HepG2 (cell line): Measurements from ENCODE around the gene SERTAD2. TPM values are rescaled to one million over a fixed set of nuclear protein-coding genes. Genes with fewer than 3 reads are reported as not detected.

Experiments
- ATAC-seq: fragments of 200-7000 bp; cut with Tn5 transposase; 3 replicates; pipeline ENCODE4 v1.9.1; 2020; ENCODE audit warnings: mild to moderate bottlenecking, moderate library complexity
- BruUV-seq: library from RNA; stranded (reverse); fragments of 400-500 nt; replicated peaks from 2 replicates; lab custom pipeline; 2021; lab: Mats Ljungman, UMichigan
- CTCF ChIA-PET: fragments of 300-600 bp; formaldehyde crosslinking; extraction: SDS; loops from one replicate; lab custom pipeline; 2021; ENCODE audit warnings: low total read pairs, inconsistent platforms, low intra/inter-chr PET ratio; lab: Yijun Ruan, JAX
- POLR2A ChIA-PET: fragments of 350-600 bp; sonication (Branson Sonifier 250); formaldehyde crosslinking; loops from one replicate; lab custom pipeline; 2020; ENCODE audit warnings: antibody characterized with exemption, inconsistent platforms; lab: Yijun Ruan, JAX
- DNase-seq: peaks from one replicate; pipeline ENCODE4 v3.0.0-alpha.2; 2015; ENCODE audit warnings: low spot score
- FAIRE-seq: peaks from 3 replicates; lab custom pipeline; 2011; peaks lifted over from hg19 to GRCh38; lab: Jason Lieb, UNC
- H2AFZ ChIP-seq: one replicate; pipeline ENCODE4 v1.6.1; 2011; ENCODE audit warnings: low read length, inconsistent platforms
- H3K27ac ChIP-seq: fragments of 300-600 bp; 3 replicates; pipeline ENCODE4 v1.8.0; 2011; ENCODE audit warnings: mixed run types, mild to moderate bottlenecking, mixed read lengths, low read length, inconsistent platforms; ENCODE audit not compliant: insufficient read depth; ENCODE audit errors: extremely low read length
- H3K27me3 ChIP-seq, 2 experiments: fragments of 200-600 bp in 1 of 2; 2 replicates in 1 of 2; 3 replicates in 1 of 2; pipeline versions ENCODE4 v1.6.0 to v1.8.0; 2011; ENCODE audit warnings: low read length in 2 of 2, mild to moderate bottlenecking in 2 of 2, moderate library complexity in 2 of 2, inconsistent platforms in 1 of 2; ENCODE audit not compliant: insufficient read depth in 2 of 2, control insufficient read depth in 1 of 2
- H3K36me3 ChIP-seq, 2 experiments: fragments of 200-600 bp in 1 of 2; replicated peaks in 1 of 2; 2 replicates in 1 of 2; 3 replicates in 1 of 2; pipeline versions ENCODE4 v1.5.1 to v1.8.0; 2011; ENCODE audit warnings: low read length in 2 of 2, inconsistent platforms in 1 of 2; ENCODE audit not compliant: insufficient read depth in 2 of 2, control insufficient read depth in 1 of 2
- H3K4me1 ChIP-seq: 2 replicates; pipeline ENCODE4 v1.5.1; 2012; ENCODE audit warnings: low read length, inconsistent platforms; ENCODE audit not compliant: insufficient read depth
- H3K4me2 ChIP-seq: 2 replicates; pipeline ENCODE4 v1.6.0; 2011; ENCODE audit warnings: low read depth, low read length, inconsistent platforms
- H3K4me3 ChIP-seq, 3 experiments: fragments of 200-600 bp in 1 of 3; sonication (generic), shearing (Covaris generic) in 1 of 3; replicated peaks in 1 of 3; 2 replicates each; pipeline ENCODE4 v1.5.1; 2011 to 2016; ENCODE audit warnings: low read length in 3 of 3, inconsistent platforms in 2 of 3, low read depth in 2 of 3, mild to moderate bottlenecking in 2 of 3, control low read depth in 1 of 3, mixed read lengths in 1 of 3; ENCODE audit not compliant: insufficient read depth in 1 of 3
- H3K79me2 ChIP-seq: one replicate; pipeline ENCODE4 v1.6.1; 2011; ENCODE audit warnings: low read length, inconsistent platforms; ENCODE audit not compliant: insufficient read depth
- H3K9ac ChIP-seq: 2 replicates; pipeline ENCODE4 v1.6.0; 2011; ENCODE audit warnings: mild to moderate bottlenecking, low read depth, low read length, inconsistent platforms; ENCODE audit not compliant: insufficient read depth
- H3K9me3 ChIP-seq: 2 replicates; pipeline ENCODE4 v1.5.1; 2012; ENCODE audit warnings: mild to moderate bottlenecking, low read length
- H4K20me1 ChIP-seq: 2 replicates; pipeline ENCODE4 v1.6.0; 2011; ENCODE audit warnings: inconsistent platforms, mild to moderate bottlenecking, low read length, moderate library complexity; ENCODE audit not compliant: insufficient read depth
- PCBP1 ChIP-seq: fragments of 200-400 bp; formaldehyde crosslinking; IDR thresholded peaks from 2 replicates; pipeline ENCODE4 v1.6.1; 2017; ENCODE audit warnings: mild to moderate bottlenecking, low read depth, low read length, borderline replicate concordance
- RAD21 ChIP-seq: fragments of 450-650 bp; formaldehyde crosslinking; IDR thresholded peaks from 2 replicates; pipeline ENCODE4 v1.5.0; 2020; ENCODE audit warnings: mild to moderate bottlenecking
- SALL1 ChIP-seq: sonication (generic); formaldehyde crosslinking; IDR thresholded peaks from 2 replicates; pipeline ENCODE4 v1.8.0; 2022; ENCODE audit warnings: mild to moderate bottlenecking, missing genetic modification reagents
- SMC3 ChIP-seq: IDR thresholded peaks from 2 replicates; pipeline ENCODE4 v1.6.1; 2011; ENCODE audit warnings: low read length, improper control_type of control experiment
- SNAPC2 ChIP-seq: sonication (generic); formaldehyde crosslinking; IDR thresholded peaks from 2 replicates; pipeline ENCODE4 v1.8.1; 2022; ENCODE audit warnings: mild to moderate bottlenecking, missing genetic modification reagents
- STAG1 ChIP-seq: sonication (generic); formaldehyde crosslinking; IDR thresholded peaks from 2 replicates; pipeline ENCODE4 v1.4.0; 2020; ENCODE audit warnings: missing genetic modification reagents
- ZNF235 ChIP-seq: sonication (generic); formaldehyde crosslinking; IDR thresholded peaks from 2 replicates; pipeline ENCODE4 v1.8.1; 2023; ENCODE audit warnings: mild to moderate bottlenecking, missing genetic modification reagents, borderline replicate concordance
- ZNF460 ChIP-seq: sonication (generic); formaldehyde crosslinking; IDR thresholded peaks from 2 replicates; pipeline ENCODE4 v1.5.1; 2020; ENCODE audit warnings: missing genetic modification reagents, mild to moderate bottlenecking, borderline replicate concordance
- ZNF780A ChIP-seq: sonication (generic); formaldehyde crosslinking; IDR thresholded peaks from 2 replicates; pipeline ENCODE4 v1.8.0; 2022; ENCODE audit warnings: mild to moderate bottlenecking, missing genetic modification reagents, moderate library complexity
- ZSCAN12 ChIP-seq: sonication (generic); formaldehyde crosslinking; IDR thresholded peaks from 2 replicates; pipeline ENCODE4 v1.9.0; 2021; ENCODE audit warnings: mild to moderate bottlenecking, missing genetic modification reagents
- WGBS: methylation state at CpG from one replicate; pipeline ENCODE4 v1.1.6; 2017; ENCODE audit warnings: low lambda C conversion rate; 5-methylcytosine and 5-hydroxymethylcytosine counted together
- in situ Hi-C: cut with HindIII; loops from 2 replicates; pipeline ENCODE4 v1.10.0; 2017; ENCODE audit warnings: low pct_unique_long_range_greater_than_20kb; ENCODE audit not compliant: extremely low pct_ligation_motif_present
- intact Hi-C: fragments of 100-400 bp; cut with micrococcal nuclease; formaldehyde crosslinking; loops from one replicate; pipeline ENCODE4 v1.10.0; 2022; ENCODE audit not compliant: unreplicated experiment
- polyA plus RNA-seq, 8 experiments: library from polyadenylated mRNA; depleted of rRNA in 3 of 8; stranded (reverse) in 7 of 8; unstranded in 1 of 8; fragments of >200 nt; fragmentation: Illumina TruSeq in 4 of 8; extraction: Trizol in 4 of 8; gene quantifications; 2 replicates each; pipeline versions ENCODE4 v1.2.1 to v1.2.3, GENCODE V29; 2011 to 2016; ENCODE audit warnings: low read depth in 4 of 8, missing spikeins in 1 of 8, mixed read lengths in 1 of 8; ENCODE audit not compliant: insufficient read depth in 1 of 8
- total RNA-seq, 5 experiments: library from RNA; depleted of rRNA; stranded (reverse); fragments of >200 nt; fragmentation: Illumina TruSeq; extraction: Trizol; gene quantifications; 2 replicates each; pipeline ENCODE4 v1.2.3, GENCODE V29; 2016; ENCODE audit warnings: low read depth in 1 of 5
- TF ChIP-seq, protein P1 (sequence below): fragments of 450-650 bp; IDR thresholded peaks from 2 replicates; pipeline ENCODE4 v1.6.1; 2017; ENCODE audit warnings: mild to moderate bottlenecking
- TF ChIP-seq, protein P2 (sequence below), 2 experiments: fragments of 450-650 bp in 1 of 2; sonication (generic) in 1 of 2; formaldehyde crosslinking; IDR thresholded peaks; 2 replicates each; pipeline versions ENCODE4 v1.5.0 to v1.8.0; 2020 to 2022; ENCODE audit warnings: mild to moderate bottlenecking in 1 of 2, missing genetic modification reagents in 1 of 2
- TF ChIP-seq, protein P3 (sequence below): conservative IDR thresholded peaks from 2 replicates; pipeline ENCODE4 v1.6.1; 2018; ENCODE audit warnings: missing genetic modification reagents
- TF ChIP-seq, protein P4 (sequence below): sonication (generic); formaldehyde crosslinking; IDR thresholded peaks from 2 replicates; pipeline ENCODE4 v1.5.0; 2020; ENCODE audit warnings: mild to moderate bottlenecking, missing genetic modification reagents, moderate library complexity

SERTAD2 gene
- total and polyA plus RNA-seq, 2 of the 13 experiments (the other 11 are each of a cell fraction or from before 2014, with no cell fraction given) = 6.7 to 22.6 TPM

DNA sequence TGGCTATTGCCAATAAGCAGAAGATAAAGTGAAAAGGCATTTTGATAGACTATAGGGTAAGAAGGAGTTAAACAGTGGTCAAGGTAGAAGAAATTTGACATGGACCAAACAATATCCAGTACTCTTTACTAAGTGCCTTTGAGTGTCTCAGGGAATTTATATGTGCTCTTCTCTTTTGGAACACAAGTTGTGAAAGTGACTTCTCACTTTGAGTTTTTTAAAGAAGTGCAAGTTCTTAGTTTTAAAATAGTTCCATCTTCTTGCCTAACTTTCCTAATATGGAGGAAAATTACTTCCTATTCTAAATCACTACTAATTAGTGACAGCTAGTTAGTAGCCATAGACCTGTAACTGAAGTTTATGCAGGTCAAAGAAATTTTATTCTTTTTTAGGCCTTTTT lies 66.2 kb downstream of the SERTAD2 start (continued):
- TF ChIP-seq PCBP1 (no peak), ZNF460 (CRISPR knock-in tag) (no peak), ZSCAN12 (CRISPR knock-in tag) (no peak), ZNF780A (CRISPR knock-in tag) (no peak)
- TF ChIP-seq, protein P1, sequence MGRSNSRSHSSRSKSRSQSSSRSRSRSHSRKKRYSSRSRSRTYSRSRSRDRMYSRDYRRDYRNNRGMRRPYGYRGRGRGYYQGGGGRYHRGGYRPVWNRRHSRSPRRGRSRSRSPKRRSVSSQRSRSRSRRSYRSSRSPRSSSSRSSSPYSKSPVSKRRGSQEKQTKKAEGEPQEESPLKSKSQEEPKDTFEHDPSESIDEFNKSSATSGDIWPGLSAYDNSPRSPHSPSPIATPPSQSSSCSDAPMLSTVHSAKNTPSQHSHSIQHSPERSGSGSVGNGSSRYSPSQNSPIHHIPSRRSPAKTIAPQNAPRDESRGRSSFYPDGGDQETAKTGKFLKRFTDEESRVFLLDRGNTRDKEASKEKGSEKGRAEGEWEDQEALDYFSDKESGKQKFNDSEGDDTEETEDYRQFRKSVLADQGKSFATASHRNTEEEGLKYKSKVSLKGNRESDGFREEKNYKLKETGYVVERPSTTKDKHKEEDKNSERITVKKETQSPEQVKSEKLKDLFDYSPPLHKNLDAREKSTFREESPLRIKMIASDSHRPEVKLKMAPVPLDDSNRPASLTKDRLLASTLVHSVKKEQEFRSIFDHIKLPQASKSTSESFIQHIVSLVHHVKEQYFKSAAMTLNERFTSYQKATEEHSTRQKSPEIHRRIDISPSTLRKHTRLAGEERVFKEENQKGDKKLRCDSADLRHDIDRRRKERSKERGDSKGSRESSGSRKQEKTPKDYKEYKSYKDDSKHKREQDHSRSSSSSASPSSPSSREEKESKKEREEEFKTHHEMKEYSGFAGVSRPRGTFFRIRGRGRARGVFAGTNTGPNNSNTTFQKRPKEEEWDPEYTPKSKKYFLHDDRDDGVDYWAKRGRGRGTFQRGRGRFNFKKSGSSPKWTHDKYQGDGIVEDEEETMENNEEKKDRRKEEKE = no peak

DNA sequence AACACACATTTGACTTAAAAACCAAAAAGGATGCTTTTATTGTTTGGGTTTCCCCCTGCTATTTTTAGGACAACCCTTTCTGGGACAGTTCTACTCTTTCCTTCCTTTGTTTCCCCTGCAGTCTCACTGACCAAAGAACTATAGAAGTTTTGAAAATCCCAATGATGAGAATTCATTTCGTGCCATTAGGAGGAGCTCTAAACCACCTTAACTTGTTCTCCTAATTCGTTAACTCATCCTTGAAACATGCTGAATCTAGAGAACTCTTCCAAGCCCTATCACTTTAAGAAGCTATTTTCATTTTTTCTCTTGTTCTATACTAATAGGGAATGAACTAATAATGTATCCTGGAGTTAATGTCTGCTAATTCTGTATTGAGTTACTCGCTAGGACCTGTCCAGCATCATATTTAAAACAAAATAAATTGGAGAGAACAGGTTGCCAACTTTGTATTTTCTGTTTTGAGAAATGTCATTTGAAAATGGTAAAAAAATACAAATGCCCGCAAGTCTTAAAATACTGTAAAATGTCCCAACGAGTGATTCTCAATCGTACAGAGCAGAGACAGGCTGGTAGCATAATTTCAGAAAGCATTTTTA lies 66.7 kb downstream of the SERTAD2 start:
- Histone ChIP-seq H4K20me1 (no peaks in the 10 kb centered on the region), H3K27ac (no peak overlapping the region), H2AFZ (no peak overlapping the region), H3K9ac (no peak overlapping the region), H3K27me3 (no peaks in the 10 kb centered on the region), H3K79me2 (no peaks in the 10 kb centered on the region), H3K4me1 (no peaks in the 10 kb centered on the region), H3K9me3 (no peaks in the 10 kb centered on the region), H3K4me3 (no peak overlapping the region), H3K4me2 (no peak overlapping the region), H3K36me3 (peaks cover 21 to 50% of the 10 kb centered on the region in 2 experiments)
- DNase-seq (peak; percentile 35), FAIRE-seq (peak; percentile 71), ATAC-seq (no peak)
- no TSS peak for BruUV-seq
- POLR2A ChIA-PET = no interaction called here
- intact Hi-C loops (loop anchor here (1.0 to 2.0 kb wide), 2 partner anchors 58 to 278 kb away; no protein-coding TSS in a partner anchor), in situ Hi-C loops (no loop called here)
- WGBS = 69% methylated on average over 6 of the region's 6 CpGs
- CTCF ChIA-PET = interaction anchor here (0.9 to 3.9 kb wide), 5 partner anchors 245 to 326 kb away, joined by 3 to 20 read pairs (median 4); no protein-coding TSS in a partner anchor
- TF ChIP-seq SMC3 (peak; percentile 58), SNAPC2 (CRISPR knock-in tag) (no peak), STAG1 (CRISPR knock-in tag) (peak; percentile 88), ZNF235 (CRISPR knock-in tag) (no peak), RAD21 (CRISPR knock-in tag) (peak; percentile 40; the same call in 1 of the 2 replicates), SALL1 (no peak)
- TF ChIP-seq, protein P2, sequence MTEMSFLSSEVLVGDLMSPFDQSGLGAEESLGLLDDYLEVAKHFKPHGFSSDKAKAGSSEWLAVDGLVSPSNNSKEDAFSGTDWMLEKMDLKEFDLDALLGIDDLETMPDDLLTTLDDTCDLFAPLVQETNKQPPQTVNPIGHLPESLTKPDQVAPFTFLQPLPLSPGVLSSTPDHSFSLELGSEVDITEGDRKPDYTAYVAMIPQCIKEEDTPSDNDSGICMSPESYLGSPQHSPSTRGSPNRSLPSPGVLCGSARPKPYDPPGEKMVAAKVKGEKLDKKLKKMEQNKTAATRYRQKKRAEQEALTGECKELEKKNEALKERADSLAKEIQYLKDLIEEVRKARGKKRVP (CRISPR knock-in tag; IDR thresholded peaks at IDR 0.05) = no peak
- TF ChIP-seq, protein P3, sequence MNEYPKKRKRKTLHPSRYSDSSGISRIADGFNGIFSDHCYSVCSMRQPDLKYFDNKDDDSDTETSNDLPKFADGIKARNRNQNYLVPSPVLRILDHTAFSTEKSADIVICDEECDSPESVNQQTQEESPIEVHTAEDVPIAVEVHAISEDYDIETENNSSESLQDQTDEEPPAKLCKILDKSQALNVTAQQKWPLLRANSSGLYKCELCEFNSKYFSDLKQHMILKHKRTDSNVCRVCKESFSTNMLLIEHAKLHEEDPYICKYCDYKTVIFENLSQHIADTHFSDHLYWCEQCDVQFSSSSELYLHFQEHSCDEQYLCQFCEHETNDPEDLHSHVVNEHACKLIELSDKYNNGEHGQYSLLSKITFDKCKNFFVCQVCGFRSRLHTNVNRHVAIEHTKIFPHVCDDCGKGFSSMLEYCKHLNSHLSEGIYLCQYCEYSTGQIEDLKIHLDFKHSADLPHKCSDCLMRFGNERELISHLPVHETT (CRISPR knock-in tag) = no peak
- TF ChIP-seq, protein P4, sequence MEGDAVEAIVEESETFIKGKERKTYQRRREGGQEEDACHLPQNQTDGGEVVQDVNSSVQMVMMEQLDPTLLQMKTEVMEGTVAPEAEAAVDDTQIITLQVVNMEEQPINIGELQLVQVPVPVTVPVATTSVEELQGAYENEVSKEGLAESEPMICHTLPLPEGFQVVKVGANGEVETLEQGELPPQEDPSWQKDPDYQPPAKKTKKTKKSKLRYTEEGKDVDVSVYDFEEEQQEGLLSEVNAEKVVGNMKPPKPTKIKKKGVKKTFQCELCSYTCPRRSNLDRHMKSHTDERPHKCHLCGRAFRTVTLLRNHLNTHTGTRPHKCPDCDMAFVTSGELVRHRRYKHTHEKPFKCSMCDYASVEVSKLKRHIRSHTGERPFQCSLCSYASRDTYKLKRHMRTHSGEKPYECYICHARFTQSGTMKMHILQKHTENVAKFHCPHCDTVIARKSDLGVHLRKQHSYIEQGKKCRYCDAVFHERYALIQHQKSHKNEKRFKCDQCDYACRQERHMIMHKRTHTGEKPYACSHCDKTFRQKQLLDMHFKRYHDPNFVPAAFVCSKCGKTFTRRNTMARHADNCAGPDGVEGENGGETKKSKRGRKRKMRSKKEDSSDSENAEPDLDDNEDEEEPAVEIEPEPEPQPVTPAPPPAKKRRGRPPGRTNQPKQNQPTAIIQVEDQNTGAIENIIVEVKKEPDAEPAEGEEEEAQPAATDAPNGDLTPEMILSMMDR = peak; percentile 72
